ENCODE results near the gene CDHR5.

The CDHR5 gene

DNA sequence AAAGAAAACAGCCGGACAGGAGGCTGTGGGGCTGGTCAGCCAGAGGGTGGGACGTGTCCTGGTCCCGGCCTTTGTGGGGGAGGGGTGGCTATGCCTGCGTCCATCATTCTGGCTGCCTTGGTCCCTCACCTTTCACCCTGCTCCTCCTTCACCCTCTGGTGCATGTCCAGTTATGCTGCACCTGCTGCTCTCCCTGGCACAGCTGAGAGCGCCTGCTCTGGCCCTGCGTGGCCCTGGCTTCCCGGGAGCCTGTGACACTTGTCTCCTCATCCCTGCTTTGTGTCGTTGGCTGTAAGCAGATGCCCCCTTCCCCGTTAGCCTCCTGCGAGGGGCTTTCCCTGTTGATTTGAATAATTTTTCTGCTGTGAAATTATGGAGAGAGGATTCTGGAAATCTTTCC is 31.8 kb downstream of the CDHR5 start:
- ChIA-PET CTCF (no interaction called here), POLR2A (no interaction called here)
- DNase-seq (ENCODE audit: low read depth, low spot score) = no peak
- TF ChIP-seq, protein P1, sequence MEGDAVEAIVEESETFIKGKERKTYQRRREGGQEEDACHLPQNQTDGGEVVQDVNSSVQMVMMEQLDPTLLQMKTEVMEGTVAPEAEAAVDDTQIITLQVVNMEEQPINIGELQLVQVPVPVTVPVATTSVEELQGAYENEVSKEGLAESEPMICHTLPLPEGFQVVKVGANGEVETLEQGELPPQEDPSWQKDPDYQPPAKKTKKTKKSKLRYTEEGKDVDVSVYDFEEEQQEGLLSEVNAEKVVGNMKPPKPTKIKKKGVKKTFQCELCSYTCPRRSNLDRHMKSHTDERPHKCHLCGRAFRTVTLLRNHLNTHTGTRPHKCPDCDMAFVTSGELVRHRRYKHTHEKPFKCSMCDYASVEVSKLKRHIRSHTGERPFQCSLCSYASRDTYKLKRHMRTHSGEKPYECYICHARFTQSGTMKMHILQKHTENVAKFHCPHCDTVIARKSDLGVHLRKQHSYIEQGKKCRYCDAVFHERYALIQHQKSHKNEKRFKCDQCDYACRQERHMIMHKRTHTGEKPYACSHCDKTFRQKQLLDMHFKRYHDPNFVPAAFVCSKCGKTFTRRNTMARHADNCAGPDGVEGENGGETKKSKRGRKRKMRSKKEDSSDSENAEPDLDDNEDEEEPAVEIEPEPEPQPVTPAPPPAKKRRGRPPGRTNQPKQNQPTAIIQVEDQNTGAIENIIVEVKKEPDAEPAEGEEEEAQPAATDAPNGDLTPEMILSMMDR (IDR thresholded peaks at IDR 0.05; ENCODE audit: insufficient read depth, low read length, missing control alignments) = no peak
- no peak overlapping the region for H3K4me3 ChIP-seq (ENCODE audit: low read depth, low read length)

DNA sequence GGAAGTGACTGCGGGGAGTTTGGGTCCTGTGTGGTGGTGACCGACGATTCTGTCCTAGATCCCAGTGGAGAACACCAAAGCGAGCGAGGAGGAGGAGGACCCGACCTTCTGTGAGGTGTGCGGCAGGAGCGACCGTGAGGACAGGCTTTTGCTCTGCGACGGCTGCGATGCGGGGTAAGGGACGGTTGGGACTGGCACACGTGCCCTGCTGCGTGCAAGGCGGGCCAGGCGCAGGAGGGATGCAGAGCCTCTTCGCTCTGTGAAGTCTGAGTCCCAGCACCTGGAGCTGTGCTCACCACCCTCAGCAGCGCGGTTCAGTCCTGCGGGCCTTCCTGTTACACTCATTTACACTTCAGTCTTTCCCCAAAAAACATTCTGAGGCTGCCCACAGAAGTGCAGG is 32.3 kb downstream of the CDHR5 start:
- DNase-seq (ENCODE audit: low read depth, low spot score) = no peak
- H3K4me3 ChIP-seq (ENCODE audit: low read depth, low read length) = no peak overlapping the region
- TF ChIP-seq, protein P1 (IDR thresholded peaks at IDR 0.05; ENCODE audit: insufficient read depth, low read length, missing control alignments) = no peak
- ChIA-PET CTCF (no interaction called here), POLR2A (no interaction called here)

DNA sequence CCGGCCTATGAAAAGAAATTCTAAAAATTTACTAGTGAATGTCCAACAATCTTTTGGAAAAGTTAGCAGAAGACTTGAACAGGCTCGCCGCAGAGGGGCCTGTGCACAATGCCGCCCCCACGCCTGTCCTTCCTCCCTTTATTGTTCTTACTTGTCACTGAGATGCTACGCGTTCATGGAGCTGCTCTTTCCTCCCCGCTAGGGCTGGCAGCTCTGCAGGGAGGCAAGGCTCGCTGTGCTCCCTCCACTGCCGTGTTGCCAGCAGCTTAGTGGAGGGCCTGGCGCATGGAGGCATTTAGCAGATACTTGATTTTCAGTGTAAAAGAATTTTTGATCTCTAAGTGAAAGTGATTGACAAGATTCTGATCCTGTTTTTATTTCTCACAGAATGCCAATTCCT is 33.8 kb downstream of the CDHR5 start:
- no peak overlapping the region for H3K4me3 ChIP-seq (ENCODE audit: low read depth, low read length)
- DNase-seq (ENCODE audit: low read depth, low spot score) = no peak
- ChIA-PET POLR2A (no interaction called here), CTCF (interaction anchor here (1.0 kb wide), 1 partner anchor 13 kb away, joined by 3 read pairs; no protein-coding TSS in a partner anchor)
- TF ChIP-seq, protein P1 (IDR thresholded peaks at IDR 0.05; ENCODE audit: insufficient read depth, low read length, missing control alignments) = no peak

DNA sequence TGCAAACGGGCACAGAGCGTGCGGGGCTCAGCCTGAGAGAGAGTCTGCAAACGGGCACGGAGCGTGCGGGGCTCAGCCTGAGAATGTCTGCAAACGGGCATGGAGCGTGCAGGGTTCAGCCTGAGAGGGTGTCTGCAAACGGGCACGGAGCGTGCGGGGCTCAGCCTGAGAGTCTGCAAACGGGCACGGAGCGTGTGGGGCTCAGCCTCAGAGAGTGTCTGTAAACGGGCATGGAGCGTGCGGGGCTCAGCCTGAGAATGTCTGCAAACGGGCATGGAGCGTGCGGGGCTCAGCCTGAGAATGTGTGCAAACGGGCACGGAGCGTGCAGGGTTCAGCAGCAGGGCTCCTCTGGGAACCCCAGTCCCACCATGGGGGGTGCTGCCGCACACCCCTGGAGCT is 35.0 kb downstream of the CDHR5 start:
- TF ChIP-seq, protein P1 (IDR thresholded peaks at IDR 0.05; ENCODE audit: insufficient read depth, low read length, missing control alignments) = no peak
- POLR2A ChIA-PET = no interaction called here
- DNase-seq (ENCODE audit: low read depth, low spot score) = no peak
- H3K4me3 ChIP-seq (ENCODE audit: low read depth, low read length) = no peak overlapping the region
- CTCF ChIA-PET = no interaction called here

DNA sequence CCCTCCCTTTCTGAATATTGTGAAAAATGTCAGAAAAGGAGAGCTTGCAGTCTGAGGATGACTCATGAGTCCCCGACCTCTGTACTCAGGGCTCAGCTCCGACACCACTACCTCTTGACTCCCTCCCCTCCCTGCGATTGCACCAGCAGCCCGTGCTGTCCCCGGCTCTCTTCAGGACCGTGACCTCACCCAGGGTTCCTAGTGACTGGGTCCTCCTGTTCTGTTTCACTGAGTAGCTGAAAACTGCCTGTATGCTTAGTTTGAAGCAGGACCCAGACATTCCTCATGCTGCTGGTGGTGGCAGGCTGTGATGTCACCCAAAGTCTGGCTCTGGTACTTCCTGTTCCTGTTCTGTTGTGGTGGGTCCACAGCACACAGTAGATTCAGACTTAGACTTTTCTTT is 36.8 kb downstream of the CDHR5 start:
- DNase-seq (ENCODE audit: low read depth, low spot score) = no peak
- CTCF ChIA-PET = no interaction called here
- TF ChIP-seq, protein P1 (IDR thresholded peaks at IDR 0.05; ENCODE audit: insufficient read depth, low read length, missing control alignments) = no peak
- POLR2A ChIA-PET = no interaction called here
- H3K4me3 ChIP-seq (ENCODE audit: low read depth, low read length) = no peak overlapping the region

DNA sequence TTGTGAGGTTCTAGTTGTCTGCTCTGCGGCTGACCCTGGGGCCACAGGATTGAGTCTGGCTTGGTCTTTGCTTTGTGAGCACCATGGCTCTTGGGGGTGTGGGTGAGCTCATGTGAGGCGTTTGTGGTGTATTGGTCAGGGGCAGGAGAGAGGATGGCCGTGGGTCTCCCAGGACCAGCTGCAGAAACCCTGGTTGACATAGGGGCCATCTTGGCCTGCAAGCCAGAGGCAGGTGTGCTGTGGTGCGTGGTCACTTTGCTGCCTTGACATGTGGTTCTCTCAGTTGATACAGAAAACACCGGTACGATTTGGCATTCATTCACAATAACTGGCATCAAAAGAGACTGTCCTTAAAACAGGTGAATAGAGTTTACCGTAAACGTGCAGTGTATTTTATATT is 37.2 kb downstream of the CDHR5 start:
- TF ChIP-seq, protein P1 (IDR thresholded peaks at IDR 0.05; ENCODE audit: insufficient read depth, low read length, missing control alignments) = no peak
- ChIA-PET CTCF (no interaction called here), POLR2A (no interaction called here)
- no peak overlapping the region for H3K4me3 ChIP-seq (ENCODE audit: low read depth, low read length)
- no peak for DNase-seq (ENCODE audit: low read depth, low spot score)

Measured in AG04449 (cell line).